HepG2 (cell line): ENCODE results near the gene SLC16A2. TPM values are rescaled to one million over a fixed set of nuclear protein-coding genes. Genes with fewer than 3 reads are reported as not detected.

ENCODE experiments used
- ATAC-seq: fragments of 200-7000 bp; cut with Tn5 transposase; 3 replicates; pipeline ENCODE4 v1.9.1; 2020; ENCODE audit warnings: mild to moderate bottlenecking, moderate library complexity
- BruUV-seq: library from RNA; stranded (reverse); fragments of 400-500 nt; replicated peaks from 2 replicates; lab custom pipeline; 2021; lab: Mats Ljungman, UMichigan
- CTCF ChIA-PET: fragments of 300-600 bp; formaldehyde crosslinking; extraction: SDS; loops from one replicate; lab custom pipeline; 2021; ENCODE audit warnings: low total read pairs, inconsistent platforms, low intra/inter-chr PET ratio; lab: Yijun Ruan, JAX
- POLR2A ChIA-PET: fragments of 350-600 bp; sonication (Branson Sonifier 250); formaldehyde crosslinking; loops from one replicate; lab custom pipeline; 2020; ENCODE audit warnings: antibody characterized with exemption, inconsistent platforms; lab: Yijun Ruan, JAX
- DNase-seq: peaks from one replicate; pipeline ENCODE4 v3.0.0-alpha.2; 2015; ENCODE audit warnings: low spot score
- FAIRE-seq: peaks from 3 replicates; lab custom pipeline; 2011; peaks lifted over from hg19 to GRCh38; lab: Jason Lieb, UNC
- H2AFZ ChIP-seq: one replicate; pipeline ENCODE4 v1.6.1; 2011; ENCODE audit warnings: low read length, inconsistent platforms
- H3K27ac ChIP-seq: fragments of 300-600 bp; 3 replicates; pipeline ENCODE4 v1.8.0; 2011; ENCODE audit warnings: mixed run types, mild to moderate bottlenecking, mixed read lengths, low read length, inconsistent platforms; ENCODE audit not compliant: insufficient read depth; ENCODE audit errors: extremely low read length
- H3K27me3 ChIP-seq, 2 experiments: fragments of 200-600 bp in 1 of 2; 2 replicates in 1 of 2; 3 replicates in 1 of 2; pipeline versions ENCODE4 v1.6.0 to v1.8.0; 2011; ENCODE audit warnings: low read length in 2 of 2, mild to moderate bottlenecking in 2 of 2, moderate library complexity in 2 of 2, inconsistent platforms in 1 of 2; ENCODE audit not compliant: insufficient read depth in 2 of 2, control insufficient read depth in 1 of 2
- H3K36me3 ChIP-seq, 2 experiments: fragments of 200-600 bp in 1 of 2; replicated peaks in 1 of 2; 2 replicates in 1 of 2; 3 replicates in 1 of 2; pipeline versions ENCODE4 v1.5.1 to v1.8.0; 2011; ENCODE audit warnings: low read length in 2 of 2, inconsistent platforms in 1 of 2; ENCODE audit not compliant: insufficient read depth in 2 of 2, control insufficient read depth in 1 of 2
- H3K4me1 ChIP-seq: 2 replicates; pipeline ENCODE4 v1.5.1; 2012; ENCODE audit warnings: low read length, inconsistent platforms; ENCODE audit not compliant: insufficient read depth
- H3K4me2 ChIP-seq: 2 replicates; pipeline ENCODE4 v1.6.0; 2011; ENCODE audit warnings: low read depth, low read length, inconsistent platforms
- H3K4me3 ChIP-seq, 3 experiments: fragments of 200-600 bp in 1 of 3; sonication (generic), shearing (Covaris generic) in 1 of 3; replicated peaks in 1 of 3; 2 replicates each; pipeline ENCODE4 v1.5.1; 2011 to 2016; ENCODE audit warnings: low read length in 3 of 3, inconsistent platforms in 2 of 3, low read depth in 2 of 3, mild to moderate bottlenecking in 2 of 3, control low read depth in 1 of 3, mixed read lengths in 1 of 3; ENCODE audit not compliant: insufficient read depth in 1 of 3
- H3K79me2 ChIP-seq: one replicate; pipeline ENCODE4 v1.6.1; 2011; ENCODE audit warnings: low read length, inconsistent platforms; ENCODE audit not compliant: insufficient read depth
- H3K9ac ChIP-seq: 2 replicates; pipeline ENCODE4 v1.6.0; 2011; ENCODE audit warnings: mild to moderate bottlenecking, low read depth, low read length, inconsistent platforms; ENCODE audit not compliant: insufficient read depth
- H3K9me3 ChIP-seq: 2 replicates; pipeline ENCODE4 v1.5.1; 2012; ENCODE audit warnings: mild to moderate bottlenecking, low read length
- H4K20me1 ChIP-seq: 2 replicates; pipeline ENCODE4 v1.6.0; 2011; ENCODE audit warnings: inconsistent platforms, mild to moderate bottlenecking, low read length, moderate library complexity; ENCODE audit not compliant: insufficient read depth
- CBFB ChIP-seq: sonication (generic); formaldehyde crosslinking; IDR thresholded peaks from 2 replicates; pipeline ENCODE4 v1.4.0; 2020; ENCODE audit warnings: missing genetic modification reagents
- HNRNPUL1 ChIP-seq: fragments of 200-400 bp; formaldehyde crosslinking; IDR thresholded peaks from 2 replicates; pipeline ENCODE4 v1.6.1; 2017; ENCODE audit warnings: low read depth, mild to moderate bottlenecking, low read length, moderate library complexity
- HOXD1 ChIP-seq: sonication (generic); formaldehyde crosslinking; IDR thresholded peaks from 2 replicates; pipeline ENCODE4 v1.5.0; 2020; ENCODE audit warnings: missing genetic modification reagents
- MIER2 ChIP-seq: IDR thresholded peaks from 2 replicates; pipeline ENCODE4 v1.6.1; 2016; ENCODE audit warnings: missing biosample characterization, missing genetic modification reagents
- NFAT5 ChIP-seq: sonication (generic); formaldehyde crosslinking; IDR thresholded peaks from 2 replicates; pipeline ENCODE4 v1.4.0; 2020; ENCODE audit warnings: missing genetic modification reagents
- NFYB ChIP-seq: sonication (generic); formaldehyde crosslinking; IDR thresholded peaks from 2 replicates; pipeline ENCODE4 v1.4.0; 2020; ENCODE audit warnings: missing genetic modification reagents
- SIX4 ChIP-seq: sonication (generic); formaldehyde crosslinking; IDR thresholded peaks from 2 replicates; pipeline ENCODE4 v1.4.0; 2020; ENCODE audit warnings: missing genetic modification reagents
- TSC22D2 ChIP-seq: sonication (generic); formaldehyde crosslinking; IDR thresholded peaks from 2 replicates; pipeline ENCODE4 v1.5.1; 2020; ENCODE audit warnings: missing genetic modification reagents, mild to moderate bottlenecking, borderline replicate concordance
- ZBTB33 ChIP-seq: sonication (generic); formaldehyde crosslinking; IDR thresholded peaks from 2 replicates; pipeline ENCODE4 v1.4.0; 2020; ENCODE audit warnings: missing genetic modification reagents
- ZBTB42 ChIP-seq: sonication (generic); formaldehyde crosslinking; IDR thresholded peaks from 2 replicates; pipeline ENCODE4 v1.5.0; 2020; ENCODE audit warnings: mild to moderate bottlenecking, missing genetic modification reagents
- ZMYM4 ChIP-seq: sonication (generic); formaldehyde crosslinking; IDR thresholded peaks from 2 replicates; pipeline ENCODE4 v1.8.1; 2023; ENCODE audit warnings: mild to moderate bottlenecking, missing genetic modification reagents
- ZNF280B ChIP-seq: sonication (generic); formaldehyde crosslinking; IDR thresholded peaks from 2 replicates; pipeline ENCODE4 v1.5.0; 2020; ENCODE audit warnings: missing genetic modification reagents, mild to moderate bottlenecking, borderline replicate concordance
- ZNF577 ChIP-seq: sonication (generic); formaldehyde crosslinking; IDR thresholded peaks from 2 replicates; pipeline ENCODE4 v1.4.0; 2020; ENCODE audit warnings: mild to moderate bottlenecking, low read depth, missing genetic modification reagents, borderline replicate concordance
- ZNF678 ChIP-seq: sonication (generic); formaldehyde crosslinking; IDR thresholded peaks from 2 replicates; pipeline ENCODE4 v1.4.0; 2020; ENCODE audit warnings: mild to moderate bottlenecking, missing genetic modification reagents
- ZSCAN31 ChIP-seq: sonication (generic); formaldehyde crosslinking; IDR thresholded peaks from 2 replicates; pipeline ENCODE4 v1.5.0; 2020; ENCODE audit warnings: low read depth, mild to moderate bottlenecking, missing genetic modification reagents
- WGBS: methylation state at CpG from one replicate; pipeline ENCODE4 v1.1.6; 2017; ENCODE audit warnings: low lambda C conversion rate; 5-methylcytosine and 5-hydroxymethylcytosine counted together
- in situ Hi-C: cut with HindIII; loops from 2 replicates; pipeline ENCODE4 v1.10.0; 2017; ENCODE audit warnings: low pct_unique_long_range_greater_than_20kb; ENCODE audit not compliant: extremely low pct_ligation_motif_present
- intact Hi-C: fragments of 100-400 bp; cut with micrococcal nuclease; formaldehyde crosslinking; loops from one replicate; pipeline ENCODE4 v1.10.0; 2022; ENCODE audit not compliant: unreplicated experiment
- polyA plus RNA-seq, 8 experiments: library from polyadenylated mRNA; depleted of rRNA in 3 of 8; stranded (reverse) in 7 of 8; unstranded in 1 of 8; fragments of >200 nt; fragmentation: Illumina TruSeq in 4 of 8; extraction: Trizol in 4 of 8; gene quantifications; 2 replicates each; pipeline versions ENCODE4 v1.2.1 to v1.2.3, GENCODE V29; 2011 to 2016; ENCODE audit warnings: low read depth in 4 of 8, missing spikeins in 1 of 8, mixed read lengths in 1 of 8; ENCODE audit not compliant: insufficient read depth in 1 of 8
- total RNA-seq, 5 experiments: library from RNA; depleted of rRNA; stranded (reverse); fragments of >200 nt; fragmentation: Illumina TruSeq; extraction: Trizol; gene quantifications; 2 replicates each; pipeline ENCODE4 v1.2.3, GENCODE V29; 2016; ENCODE audit warnings: low read depth in 1 of 5

The SLC16A2 gene
- total and polyA plus RNA-seq, 2 of the 13 experiments (the other 11 are each of a cell fraction or from before 2014, with no cell fraction given): 0.07 to 0.08 TPM

GRCh38 chrX:74464722-74465121 is 43.4 kb downstream of the SLC16A2 start (continued):
- TF ChIP-seq ZSCAN31 (CRISPR knock-in tag) (no peak), HOXD1 (CRISPR knock-in tag) (no peak), ZMYM4 (CRISPR knock-in tag) (no peak), MIER2 (CRISPR knock-in tag) (no peak), ZBTB42 (CRISPR knock-in tag) (no peak), ZNF280B (CRISPR knock-in tag) (no peak), ZNF577 (CRISPR knock-in tag) (no peak), CBFB (CRISPR knock-in tag) (no peak), HNRNPUL1 (no peak)

- ChIA-PET CTCF (no interaction called here), POLR2A (no interaction called here)
- intact Hi-C loops: no loop called here
- in situ Hi-C loops: no loop called here
- Histone ChIP-seq H3K79me2 (no peaks in the 10 kb centered on the region), H3K9ac (no peak overlapping the region), H3K4me3 (no peak overlapping the region), H3K9me3 (no peaks in the 10 kb centered on the region), H3K4me2 (no peak overlapping the region), H2AFZ (no peak overlapping the region), H4K20me1 (no peaks in the 10 kb centered on the region), H3K36me3 (no peaks in the 10 kb centered on the region), H3K27me3 (no peaks in the 10 kb centered on the region), H3K27ac (no peak overlapping the region), H3K4me1 (no peaks in the 10 kb centered on the region)
- no peak for FAIRE-seq
- no peak for DNase-seq
- no peak for ATAC-seq
- no TSS peak for BruUV-seq
- WGBS: no CpG with 5 or more reads among the region's 1 CpG
- TF ChIP-seq TSC22D2 (no peak), ZNF678 (CRISPR knock-in tag) (no peak), ZBTB33 (CRISPR knock-in tag) (no peak), NFAT5 (CRISPR knock-in tag) (no peak), SIX4 (CRISPR knock-in tag) (no peak), NFYB (CRISPR knock-in tag) (no peak)
Measured at GRCh38 chrX:74465424-74465823, 44.1 kb downstream of the SLC16A2 start.
